Ishikawa (cell line): ENCODE results near the gene ANAPC13.

ENCODE experiments used
- CEBPB ChIP-seq: IDR thresholded peaks from 2 replicates; pipeline ENCODE4 v1.6.1; 2012
- EGR1 ChIP-seq: IDR thresholded peaks from 2 replicates; pipeline ENCODE4 v1.6.1; 2012
- EP300 ChIP-seq: IDR thresholded peaks from 2 replicates; pipeline ENCODE4 v1.6.1; 2012; ENCODE audit warnings: borderline replicate concordance
- FOXM1 ChIP-seq: IDR thresholded peaks from 2 replicates; pipeline ENCODE4 v1.6.1; 2012; ENCODE audit warnings: low read depth, borderline replicate concordance
- MAX ChIP-seq: IDR thresholded peaks from 2 replicates; pipeline ENCODE4 v1.6.1; 2012
- NFIC ChIP-seq: IDR thresholded peaks from 2 replicates; pipeline ENCODE4 v1.6.1; 2012
- RAD21 ChIP-seq: IDR thresholded peaks from 2 replicates; pipeline ENCODE4 v1.6.1; 2012; ENCODE audit warnings: low read depth
- REST ChIP-seq: IDR thresholded peaks from 2 replicates; pipeline ENCODE4 v1.6.1; 2012; ENCODE audit warnings: low read depth, mild to moderate bottlenecking
- TAF1 ChIP-seq: IDR thresholded peaks from 2 replicates; pipeline ENCODE4 v1.6.1; 2012; ENCODE audit warnings: low read depth, mild to moderate bottlenecking
- TCF12 ChIP-seq: IDR thresholded peaks from 2 replicates; pipeline ENCODE4 v1.6.1; 2012; ENCODE audit warnings: low read depth
- TEAD4 ChIP-seq: IDR thresholded peaks from 2 replicates; pipeline ENCODE4 v1.6.1; 2012
- USF1 ChIP-seq: IDR thresholded peaks from 2 replicates; pipeline ENCODE4 v1.6.1; 2012
- YY1 ChIP-seq: IDR thresholded peaks from 2 replicates; pipeline ENCODE4 v1.6.1; 2012; ENCODE audit warnings: low read depth
- ZBTB7A ChIP-seq: IDR thresholded peaks from 2 replicates; pipeline ENCODE4 v1.6.1; 2012; ENCODE audit warnings: low read depth

- TF ChIP-seq REST (no peak), ZBTB7A (no peak), MAX (no peak), TEAD4 (no peak), TAF1 (no peak), EGR1 (no peak), FOXM1 (no peak), NFIC (no peak), CEBPB (no peak), RAD21 (no peak), YY1 (no peak), USF1 (no peak), EP300 (no peak), TCF12 (no peak)
Observed at GRCh38 chr3:134533493-134533892, 47.7 kb upstream of the ANAPC13 start.
